HEK293T (cell line): ENCODE data around the gene CRYBB3.

Experiments
- ELF4 ChIP-seq: fragments of 450-650 bp; IDR thresholded peaks from 2 replicates; pipeline ENCODE4 v1.6.1; 2017; ENCODE audit warnings: antibody characterized with exemption
- FOXA1 ChIP-seq: fragments of 450-650 bp; IDR thresholded peaks from 2 replicates; pipeline ENCODE4 v1.6.1; 2016; ENCODE audit warnings: mild to moderate bottlenecking
- FOXK2 ChIP-seq: fragments of 450-650 bp; IDR thresholded peaks from 2 replicates; pipeline ENCODE4 v1.6.1; 2016; ENCODE audit warnings: mild to moderate bottlenecking
- FOXM1 ChIP-seq: fragments of 450-650 bp; IDR thresholded peaks from 2 replicates; pipeline ENCODE4 v1.6.1; 2017; ENCODE audit warnings: mild to moderate bottlenecking, borderline replicate concordance
- LEF1 ChIP-seq: fragments of 450-650 bp; IDR thresholded peaks from 2 replicates; pipeline ENCODE4 v1.6.1; 2017; ENCODE audit warnings: mild to moderate bottlenecking, borderline replicate concordance
- NFRKB ChIP-seq: fragments of 450-650 bp; IDR thresholded peaks from 2 replicates; pipeline ENCODE4 v1.6.1; 2016; ENCODE audit warnings: mild to moderate bottlenecking, moderate library complexity
- SP1 ChIP-seq: fragments of 450-650 bp; IDR thresholded peaks from 2 replicates; pipeline ENCODE4 v1.6.1; 2017
- SUZ12 ChIP-seq: fragments of 450-650 bp; IDR thresholded peaks from 2 replicates; pipeline ENCODE4 v1.6.1; 2016; ENCODE audit warnings: mild to moderate bottlenecking
- TF ChIP-seq, protein P1 (sequence below): fragments of 450-650 bp; IDR thresholded peaks from 2 replicates; pipeline ENCODE4 v1.6.1; 2016

- TF ChIP-seq LEF1 (no peak), FOXA1 (no peak), ELF4 (no peak), SUZ12 (no peak), FOXK2 (no peak), SP1 (no peak), NFRKB (no peak), FOXM1 (no peak)
- TF ChIP-seq, protein P1, sequence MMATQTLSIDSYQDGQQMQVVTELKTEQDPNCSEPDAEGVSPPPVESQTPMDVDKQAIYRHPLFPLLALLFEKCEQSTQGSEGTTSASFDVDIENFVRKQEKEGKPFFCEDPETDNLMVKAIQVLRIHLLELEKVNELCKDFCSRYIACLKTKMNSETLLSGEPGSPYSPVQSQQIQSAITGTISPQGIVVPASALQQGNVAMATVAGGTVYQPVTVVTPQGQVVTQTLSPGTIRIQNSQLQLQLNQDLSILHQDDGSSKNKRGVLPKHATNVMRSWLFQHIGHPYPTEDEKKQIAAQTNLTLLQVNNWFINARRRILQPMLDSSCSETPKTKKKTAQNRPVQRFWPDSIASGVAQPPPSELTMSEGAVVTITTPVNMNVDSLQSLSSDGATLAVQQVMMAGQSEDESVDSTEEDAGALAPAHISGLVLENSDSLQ = no peak
Observed at GRCh38 chr22:25201557-25202273, 2.1 kb downstream of the CRYBB3 start.
